ENCODE results near the gene MXD4. TPM values are rescaled to one million over a fixed set of nuclear protein-coding genes. Genes with fewer than 3 reads are reported as not detected.

The MXD4 gene
- total RNA-seq, 6 experiments from 2014 or later: 56.5 to 81.8 (median 60.3) TPM

GRCh38 chr4:2268357-2269205 lies 6.7 kb upstream of the MXD4 start:
- Mint-ChIP-seq H3K27me3 (ENCODE audit: insufficient read depth) (peaks cover 13% of the 10 kb centered on the region), H3K4me1 (ENCODE audit: low read depth) (peaks cover 8% of the 10 kb centered on the region), H3K9me3 (no peaks in the 10 kb centered on the region), H3K27ac (no peak overlapping the region), H3K36me3 (ENCODE audit: low read depth) (no peaks in the 10 kb centered on the region), H3K4me3 (no peak overlapping the region)
- TF ChIP-seq CTCF (IDR thresholded peaks at IDR 0.05): no peak
- DNase-seq: no peak

- TF ChIP-seq CTCF (IDR thresholded peaks at IDR 0.05): no peak
- no peak for DNase-seq
- peaks cover 8% of the 10 kb centered on the region for H3K4me1 Mint-ChIP-seq (ENCODE audit: low read depth)
- no peaks in the 10 kb centered on the region for H3K36me3 Mint-ChIP-seq (ENCODE audit: low read depth)
- no peak overlapping the region for H3K27ac Mint-ChIP-seq
- no peaks in the 10 kb centered on the region for H3K9me3 Mint-ChIP-seq
- no peak overlapping the region for H3K4me3 Mint-ChIP-seq
- H3K27me3 Mint-ChIP-seq (ENCODE audit: insufficient read depth): peaks cover 7% of the 10 kb centered on the region
These were observed 5.9 kb upstream of the MXD4 start for GRCh38 chr4:2267841-2268240.

- Mint-ChIP-seq H3K27ac (no peak overlapping the region), H3K4me1 (ENCODE audit: low read depth) (peaks cover 8% of the 10 kb centered on the region), H3K36me3 (ENCODE audit: low read depth) (no peaks in the 10 kb centered on the region), H3K9me3 (no peaks in the 10 kb centered on the region), H3K4me3 (no peak overlapping the region), H3K27me3 (ENCODE audit: insufficient read depth) (peaks cover 3% of the 10 kb centered on the region)
- no peak for TF ChIP-seq CTCF (IDR thresholded peaks at IDR 0.05)
- no peak for DNase-seq
These were observed 5.5 kb upstream of the MXD4 start for GRCh38 chr4:2267320-2267811.

GRCh38 chr4:2266821-2267220 lies 4.9 kb upstream of the MXD4 start:
- Mint-ChIP-seq H3K27ac (no peak overlapping the region), H3K36me3 (ENCODE audit: low read depth) (no peaks in the 10 kb centered on the region), H3K4me1 (ENCODE audit: low read depth) (peaks cover 8% of the 10 kb centered on the region), H3K9me3 (no peaks in the 10 kb centered on the region), H3K27me3 (ENCODE audit: insufficient read depth) (peaks cover 2% of the 10 kb centered on the region), H3K4me3 (no peak overlapping the region)
- no peak for TF ChIP-seq CTCF (IDR thresholded peaks at IDR 0.05)
- no peak for DNase-seq

GRCh38 chr4:2266181-2266580 lies 4.3 kb upstream of the MXD4 start:
- no peaks in the 10 kb centered on the region for H3K9me3 Mint-ChIP-seq
- no peak for TF ChIP-seq CTCF (IDR thresholded peaks at IDR 0.05)
- DNase-seq: no peak
- peak overlapping the region; percentile 34 for H3K27ac Mint-ChIP-seq
- H3K4me3 Mint-ChIP-seq: 0 out of 2 replicates have a peak overlapping the region, but pooled peaks have one; percentile 12
- H3K36me3 Mint-ChIP-seq (ENCODE audit: low read depth): no peaks in the 10 kb centered on the region
- H3K27me3 Mint-ChIP-seq (ENCODE audit: insufficient read depth): peaks cover 2% of the 10 kb centered on the region
- peaks cover 8% of the 10 kb centered on the region for H3K4me1 Mint-ChIP-seq (ENCODE audit: low read depth)

All from HFFc6 (cell line).